ENCODE results near the gene TNKS1BP1. TPM values are rescaled to one million over a fixed set of nuclear protein-coding genes. Genes with fewer than 3 reads are reported as not detected.

Gene TNKS1BP1
- total RNA-seq, 1 experiment from 2014 or later: 94.6 TPM

DNA sequence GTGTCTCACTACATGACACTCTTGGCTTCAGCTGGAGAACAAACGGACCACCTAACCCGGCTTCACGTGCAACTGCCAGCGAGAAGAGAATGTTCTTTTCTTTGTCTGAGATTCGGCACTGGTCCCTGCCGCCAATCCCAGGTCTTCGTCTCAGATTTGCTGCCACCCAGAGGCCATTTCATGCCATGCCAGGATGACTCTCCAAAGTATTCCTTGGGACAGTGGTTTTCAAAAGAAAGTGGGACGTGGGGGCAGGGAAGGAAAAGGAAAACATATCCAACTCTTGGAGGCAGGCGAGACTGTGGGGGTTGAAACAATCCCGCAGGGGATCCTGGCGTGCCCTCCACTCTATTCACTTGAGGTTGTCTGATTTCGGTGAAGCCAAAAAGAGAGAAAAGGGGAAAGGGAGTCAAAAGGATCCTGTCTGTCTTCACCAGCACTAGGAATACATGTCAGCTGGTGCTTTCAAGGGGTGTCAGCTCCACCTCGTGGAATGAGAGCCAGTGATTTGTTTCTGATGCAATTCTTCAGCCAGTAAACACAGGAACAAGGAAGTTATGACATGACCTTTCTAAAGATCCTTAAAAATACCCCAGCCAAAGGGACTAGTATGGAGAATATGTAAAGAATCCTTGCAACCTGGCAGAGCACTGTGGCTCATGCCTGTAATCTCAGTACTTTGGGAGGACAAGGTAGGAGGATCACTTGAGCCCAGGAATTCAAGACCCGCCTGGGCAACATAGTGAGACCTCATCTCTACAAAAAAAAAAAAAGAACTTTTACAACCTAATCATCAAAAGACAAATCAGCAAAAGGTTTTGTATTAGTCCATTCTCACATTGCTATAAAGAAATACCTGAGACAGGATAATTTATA, 46.7 kb downstream of the TNKS1BP1 start:
- CTCF ChIA-PET: interaction anchor here (0.5 kb wide), 1 partner anchor 72 kb away, joined by 6 read pairs; no protein-coding TSS in a partner anchor
- H3K27me3 ChIP-seq (ENCODE audit: control insufficient read depth, insufficient read depth, low read length): no peaks in the 10 kb centered on the region
- peak; percentile 96 for ATAC-seq
- BruUV-seq (replicated peaks): no TSS peak
- H3K4me3 ChIP-seq (ENCODE audit: low read depth in 2 of 2, low read length in 2 of 2): peak overlapping the region; percentile 5 to 26; a peak in 1 of 4 replicates
- peak; percentile 47 for DNase-seq (ENCODE audit: low read depth, low spot score)
- no peak for TF ChIP-seq TCF7L2 (IDR thresholded peaks at IDR 0.05; ENCODE audit: low read depth, low read length)
- TF ChIP-seq, protein P1, sequence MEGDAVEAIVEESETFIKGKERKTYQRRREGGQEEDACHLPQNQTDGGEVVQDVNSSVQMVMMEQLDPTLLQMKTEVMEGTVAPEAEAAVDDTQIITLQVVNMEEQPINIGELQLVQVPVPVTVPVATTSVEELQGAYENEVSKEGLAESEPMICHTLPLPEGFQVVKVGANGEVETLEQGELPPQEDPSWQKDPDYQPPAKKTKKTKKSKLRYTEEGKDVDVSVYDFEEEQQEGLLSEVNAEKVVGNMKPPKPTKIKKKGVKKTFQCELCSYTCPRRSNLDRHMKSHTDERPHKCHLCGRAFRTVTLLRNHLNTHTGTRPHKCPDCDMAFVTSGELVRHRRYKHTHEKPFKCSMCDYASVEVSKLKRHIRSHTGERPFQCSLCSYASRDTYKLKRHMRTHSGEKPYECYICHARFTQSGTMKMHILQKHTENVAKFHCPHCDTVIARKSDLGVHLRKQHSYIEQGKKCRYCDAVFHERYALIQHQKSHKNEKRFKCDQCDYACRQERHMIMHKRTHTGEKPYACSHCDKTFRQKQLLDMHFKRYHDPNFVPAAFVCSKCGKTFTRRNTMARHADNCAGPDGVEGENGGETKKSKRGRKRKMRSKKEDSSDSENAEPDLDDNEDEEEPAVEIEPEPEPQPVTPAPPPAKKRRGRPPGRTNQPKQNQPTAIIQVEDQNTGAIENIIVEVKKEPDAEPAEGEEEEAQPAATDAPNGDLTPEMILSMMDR (IDR thresholded peaks at IDR 0.05): peak; percentile 93
- POLR2A ChIA-PET: no interaction called here
- peak overlapping the region; percentile 27; the same call in 1 of the 2 replicates for H3K27ac ChIP-seq (ENCODE audit: low read length)
- peaks cover 4% of the 10 kb centered on the region; the same call in 1 of the 2 replicates for H3K4me1 ChIP-seq (ENCODE audit: control insufficient read depth, insufficient read depth, low read length)
- H3K36me3 ChIP-seq (ENCODE audit: control insufficient read depth, insufficient read depth, low read length): no peaks in the 10 kb centered on the region
- 0 out of 2 replicates have a peak, but pooled peaks cover 3% of the 10 kb centered on the region for H3K9me3 ChIP-seq (ENCODE audit: control insufficient read depth, insufficient read depth, low read depth, low read length)
- intact Hi-C loops (cut with micrococcal nuclease; ENCODE audit: unreplicated experiment): no loop called here
- in situ Hi-C loops (cut with HindIII; ENCODE audit: low pct_unique_long_range_greater_than_20kb, low sequenced_read_pairs): no loop called here

DNA sequence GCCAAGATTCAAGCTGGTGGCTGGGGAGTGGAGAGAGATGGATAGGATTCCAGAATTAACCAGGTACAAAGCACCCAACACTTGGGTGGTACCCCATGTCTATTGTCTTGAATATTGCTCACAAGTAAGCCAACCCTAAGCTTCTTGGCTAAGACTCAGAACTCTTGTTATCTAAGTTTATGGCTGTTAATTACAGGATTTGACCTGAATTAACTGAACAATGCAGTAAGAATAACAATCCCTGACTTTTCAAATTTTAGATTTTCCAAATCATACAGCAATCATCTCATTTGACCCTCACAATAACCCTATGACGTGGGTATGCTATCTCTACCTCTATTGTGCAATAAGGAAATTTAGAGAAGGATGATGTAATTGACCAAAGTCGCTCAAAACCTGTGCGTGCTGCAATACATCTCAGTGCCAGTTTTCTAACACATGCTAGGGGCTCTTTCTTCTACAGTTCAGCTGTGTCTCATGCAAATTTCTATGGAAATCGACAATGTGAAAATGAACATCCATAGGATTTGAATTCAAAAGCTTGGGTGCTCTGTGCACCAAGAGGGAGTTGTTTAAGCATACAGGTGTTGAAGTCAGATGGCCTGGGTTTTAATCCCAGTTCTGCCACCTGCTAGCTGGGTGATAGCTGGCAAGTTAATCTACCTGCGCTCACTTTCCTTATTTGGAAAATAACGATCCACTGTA, 47.6 kb downstream of the TNKS1BP1 start:
- CTCF ChIA-PET: no interaction called here
- in situ Hi-C loops (cut with HindIII; ENCODE audit: low pct_unique_long_range_greater_than_20kb, low sequenced_read_pairs): no loop called here

DNA sequence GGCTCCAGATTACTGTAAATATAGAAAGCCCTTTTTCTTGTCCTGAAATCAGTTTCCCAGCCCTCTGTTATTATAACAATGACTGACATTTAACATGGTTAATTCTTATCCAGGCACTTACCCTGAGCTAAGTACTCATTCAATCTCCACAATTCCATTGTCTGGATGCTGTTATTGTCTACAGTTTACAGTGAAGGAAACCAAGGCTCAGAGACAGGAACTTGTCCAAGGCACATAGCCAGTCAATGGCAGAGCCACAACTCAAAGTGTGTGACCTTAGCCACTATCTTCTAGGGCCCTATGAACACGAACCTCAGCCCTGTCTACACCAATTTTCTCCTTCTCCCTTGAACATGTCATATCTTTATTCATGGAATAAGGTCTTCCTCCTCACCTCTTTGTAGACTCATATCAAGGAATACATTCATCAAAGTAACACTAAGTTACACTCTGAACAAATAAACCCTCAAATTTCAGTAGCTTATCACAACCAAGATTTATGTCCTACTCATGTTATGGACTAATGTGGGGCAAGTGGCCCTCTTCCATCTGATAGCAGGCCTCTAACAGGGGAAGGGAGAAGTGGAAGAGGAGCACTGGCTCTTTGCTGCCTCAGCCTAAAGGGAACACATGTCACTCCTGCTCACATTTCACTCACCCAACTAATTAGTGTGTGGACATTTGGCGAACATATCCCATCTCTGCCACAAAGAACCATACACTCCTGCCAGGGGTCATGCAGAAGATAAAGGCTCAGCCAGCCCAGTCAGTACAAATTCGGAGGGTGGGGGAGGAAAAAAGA, 48.4 kb downstream of the TNKS1BP1 start:
- intact Hi-C loops (cut with micrococcal nuclease; ENCODE audit: unreplicated experiment): no loop called here
- Histone ChIP-seq H3K36me3 (ENCODE audit: control insufficient read depth, insufficient read depth, low read length) (no peaks in the 10 kb centered on the region), H3K9me3 (ENCODE audit: control insufficient read depth, insufficient read depth, low read depth, low read length) (0 out of 2 replicates have a peak, but pooled peaks cover 3% of the 10 kb centered on the region), H3K4me1 (ENCODE audit: control insufficient read depth, insufficient read depth, low read length) (peaks cover 4% of the 10 kb centered on the region; the same call in 1 of the 2 replicates), H3K27me3 (ENCODE audit: control insufficient read depth, insufficient read depth, low read length) (no peaks in the 10 kb centered on the region), H3K4me3 (ENCODE audit: low read depth in 2 of 2, low read length in 2 of 2) (no peak overlapping the region), H3K27ac (ENCODE audit: low read length) (no peak overlapping the region)
- no peak for TF ChIP-seq REST (IDR thresholded peaks at IDR 0.05; ENCODE audit: insufficient read depth in 1 of 2, low read depth in 2 of 2, low read length in 1 of 2)
- in situ Hi-C loops (cut with HindIII; ENCODE audit: low pct_unique_long_range_greater_than_20kb, low sequenced_read_pairs): no loop called here
- CTCF ChIA-PET: no interaction called here
- ATAC-seq (no peak), DNase-seq (ENCODE audit: low read depth, low spot score) (no peak)
- BruUV-seq (replicated peaks): no TSS peak
- POLR2A ChIA-PET: no interaction called here

More for the DNA sequence above, 47.6 kb downstream of the TNKS1BP1 start:
- peaks cover 4% of the 10 kb centered on the region; the same call in 1 of the 2 replicates for H3K4me1 ChIP-seq (ENCODE audit: control insufficient read depth, insufficient read depth, low read length)
- H3K4me3 ChIP-seq (ENCODE audit: low read depth in 2 of 2, low read length in 2 of 2): no peak overlapping the region
- no peaks in the 10 kb centered on the region for H3K36me3 ChIP-seq (ENCODE audit: control insufficient read depth, insufficient read depth, low read length)
- DNase-seq (ENCODE audit: low read depth, low spot score) (no peak), ATAC-seq (no peak)
- TF ChIP-seq SIN3A (IDR thresholded peaks at IDR 0.05; ENCODE audit: borderline replicate concordance, insufficient read depth, low read depth, low read length) (no peak), POLR2AphosphoS5 (IDR thresholded peaks at IDR 0.05; ENCODE audit: low read depth, low read length) (no peak)
- H3K9me3 ChIP-seq (ENCODE audit: control insufficient read depth, insufficient read depth, low read depth, low read length): 0 out of 2 replicates have a peak, but pooled peaks cover 3% of the 10 kb centered on the region
- H3K27me3 ChIP-seq (ENCODE audit: control insufficient read depth, insufficient read depth, low read length): no peaks in the 10 kb centered on the region
- H3K27ac ChIP-seq (ENCODE audit: low read length): no peak overlapping the region
- POLR2A ChIA-PET: no interaction called here
- intact Hi-C loops (cut with micrococcal nuclease; ENCODE audit: unreplicated experiment): no loop called here
- no TSS peak for BruUV-seq (replicated peaks)
